ENCODE results near the gene LEFTY2. TPM values are rescaled to one million over a fixed set of nuclear protein-coding genes. Genes with fewer than 3 reads are reported as not detected.

LEFTY2 gene
- total and polyA plus RNA-seq, 9 of the 15 experiments (the other 6 are each of a cell fraction or from before 2014, with no cell fraction given) = 0.04 to 0.14 TPM; not detected in 7

DNA sequence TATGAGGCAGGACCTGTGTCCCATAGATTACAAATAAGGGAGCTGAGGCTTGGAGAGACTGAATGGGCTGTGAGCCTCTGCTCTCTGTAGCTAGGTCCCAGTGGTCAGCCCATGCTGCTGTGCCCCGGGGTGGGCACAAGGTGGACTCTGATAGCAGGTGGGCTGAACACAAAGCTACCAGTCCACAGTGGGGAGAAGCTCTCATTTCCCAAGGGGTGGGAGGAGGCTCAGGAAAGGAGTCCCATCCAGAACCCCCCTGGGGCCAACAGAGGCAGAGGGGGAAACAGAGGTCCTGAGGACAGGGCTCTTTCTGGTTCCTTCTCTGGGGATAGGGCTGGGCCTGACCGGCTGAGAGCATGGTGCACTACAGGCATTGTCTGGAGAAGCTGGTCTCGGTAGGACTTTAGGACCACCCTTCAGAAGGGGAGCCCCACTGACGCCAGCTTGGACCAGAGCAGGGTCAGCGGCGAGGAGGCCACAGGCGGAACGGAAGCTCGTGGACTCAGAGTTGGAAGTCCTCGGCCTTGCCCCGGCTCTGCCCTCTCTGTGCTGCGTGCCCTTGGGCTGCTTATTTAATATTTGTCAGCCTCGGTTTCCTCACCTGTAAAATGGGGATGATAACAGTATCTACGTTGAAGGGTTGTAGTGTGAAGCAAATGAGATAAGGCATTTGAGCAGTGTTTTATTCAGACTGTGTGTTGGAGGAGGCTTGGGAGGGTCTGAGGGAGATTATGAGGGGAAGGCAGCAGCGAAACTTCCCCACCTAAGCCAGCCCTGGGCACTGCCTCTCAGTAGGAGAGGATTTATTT, 31.5 kb upstream of the LEFTY2 start:
- DNase-seq (ENCODE audit: extremely low read depth in 1 of 4, low spot score in 3 of 4) (no peak), ATAC-seq (peak; percentile 5; the same call in 2 of the 3 replicates), FAIRE-seq (no peak)
- Histone ChIP-seq H3K9me1 (ENCODE audit: control insufficient read depth, insufficient read depth, low read length) (no peaks in the 10 kb centered on the region), H3K79me2 (ENCODE audit: control insufficient read depth, insufficient read depth, low read length) (no peaks in the 10 kb centered on the region), H4K20me1 (replicated peaks; ENCODE audit: control insufficient read depth, insufficient read depth, low read length) (no peaks in the 10 kb centered on the region), H3K4me2 (ENCODE audit: insufficient read depth, low read length) (peak overlapping the region; percentile 27; the same call in 1 of the 2 replicates), H3K4me1 (replicated peaks in 1 of 2; ENCODE audit: control insufficient read depth in 2 of 2, insufficient read depth in 2 of 2, low read length in 2 of 2) (peaks cover 7 to 21% of the 10 kb centered on the region in 2 experiments; a peak in 4 of 5 replicates), H3K27ac (ENCODE audit: extremely low read depth, low read depth, low read length) (no peak overlapping the region; the same call in 2 of the 3 replicates), H2AFZ (ENCODE audit: low read depth, low read length) (peak overlapping the region; percentile 40; the same call in 1 of the 2 replicates), H3K27me3 (ENCODE audit: control insufficient read depth in 2 of 2, insufficient read depth in 2 of 2, low read length in 2 of 2) (no peaks in the 10 kb centered on the region), H3K36me3 (ENCODE audit: control insufficient read depth, insufficient read depth, low read length) (0 out of 3 replicates have a peak, but pooled peaks cover 4% of the 10 kb centered on the region), H3K4me3 (no peak overlapping the region), H3K9ac (ENCODE audit: insufficient read depth in 1 of 2, low read depth in 2 of 2, low read length in 2 of 2) (peak overlapping the region in 1 of 2 experiments; percentile 46; a peak in 2 of 4 replicates), H3K9me3 (replicated peaks; ENCODE audit: control insufficient read depth, insufficient read depth, low read depth, low read length) (no peaks in the 10 kb centered on the region)
- WGBS (ENCODE audit: insufficient coverage, low coverage, missing lambda C conversion rate) = 64% methylated on average over 15 of the region's 15 CpGs
- in situ Hi-C loops (cut with MboI) = no loop called here
- BruUV-seq (replicated peaks) = no TSS peak
- intact Hi-C loops (cut with micrococcal nuclease) = loop anchor here (2.0 to 10.0 kb wide), 3 partner anchors 128 to 654 kb away; partner anchors contain the start of gene ENAH
- CTCF ChIA-PET (ENCODE audit: low intra/inter-chr PET ratio) = interaction anchor here (0.7 to 6.7 kb wide), 2 partner anchors 498 to 500 kb away, joined by 5 to 133 read pairs; no protein-coding TSS in a partner anchor
- POLR2A ChIA-PET = interaction anchor here (0.5 to 2.2 kb wide), 21 partner anchors 10 to 584 kb away, joined by 3 to 8 read pairs (median 3); partner anchors contain the start of genes PYCR2 and TMEM63A
- 0 out of 2 replicates have a peak, but pooled peaks have one; percentile 14 for TF ChIP-seq ZNF592 (IDR thresholded peaks at IDR 0.05)
- TF ChIP-seq ZNF217 (CRISPR knock-in tag; IDR thresholded peaks at IDR 0.05) = no peak
- TF ChIP-seq KDM1A (IDR thresholded peaks at IDR 0.05) = peak; percentile 64 to 84
- no peak for TF ChIP-seq NFE2L1 (tag; IDR thresholded peaks at IDR 0.05; ENCODE audit: borderline replicate concordance, low read depth)
- TF ChIP-seq, protein P1, sequence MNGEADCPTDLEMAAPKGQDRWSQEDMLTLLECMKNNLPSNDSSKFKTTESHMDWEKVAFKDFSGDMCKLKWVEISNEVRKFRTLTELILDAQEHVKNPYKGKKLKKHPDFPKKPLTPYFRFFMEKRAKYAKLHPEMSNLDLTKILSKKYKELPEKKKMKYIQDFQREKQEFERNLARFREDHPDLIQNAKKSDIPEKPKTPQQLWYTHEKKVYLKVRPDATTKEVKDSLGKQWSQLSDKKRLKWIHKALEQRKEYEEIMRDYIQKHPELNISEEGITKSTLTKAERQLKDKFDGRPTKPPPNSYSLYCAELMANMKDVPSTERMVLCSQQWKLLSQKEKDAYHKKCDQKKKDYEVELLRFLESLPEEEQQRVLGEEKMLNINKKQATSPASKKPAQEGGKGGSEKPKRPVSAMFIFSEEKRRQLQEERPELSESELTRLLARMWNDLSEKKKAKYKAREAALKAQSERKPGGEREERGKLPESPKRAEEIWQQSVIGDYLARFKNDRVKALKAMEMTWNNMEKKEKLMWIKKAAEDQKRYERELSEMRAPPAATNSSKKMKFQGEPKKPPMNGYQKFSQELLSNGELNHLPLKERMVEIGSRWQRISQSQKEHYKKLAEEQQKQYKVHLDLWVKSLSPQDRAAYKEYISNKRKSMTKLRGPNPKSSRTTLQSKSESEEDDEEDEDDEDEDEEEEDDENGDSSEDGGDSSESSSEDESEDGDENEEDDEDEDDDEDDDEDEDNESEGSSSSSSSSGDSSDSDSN (IDR thresholded peaks at IDR 0.05; ENCODE audit: borderline replicate concordance in 1 of 2, low read depth in 2 of 2, low read length in 2 of 2) = no peak
- TF ChIP-seq ADNP (tag; IDR thresholded peaks at IDR 0.05) = peak; percentile 81
- 0 out of 2 replicates have a peak, but pooled peaks have one; percentile 25 for TF ChIP-seq POLR2G (IDR thresholded peaks at IDR 0.05; ENCODE audit: low read depth, low read length)
- no peak for TF ChIP-seq GATAD2A (IDR thresholded peaks at IDR 0.05)
- TF ChIP-seq RBM25 (IDR thresholded peaks at IDR 0.05; ENCODE audit: low read depth, low read length, severe bottlenecking) = peak; percentile 58
- no peak for TF ChIP-seq ZBED1 (IDR thresholded peaks at IDR 0.05)
